AG04450 (cell line): ENCODE results near the gene SLC37A3. TPM values are rescaled to one million over a fixed set of nuclear protein-coding genes. Genes with fewer than 3 reads are reported as not detected.

Source experiments
- CTCF ChIA-PET: fragments of 300-600, 350-600 bp; formaldehyde crosslinking; extraction: SDS; loops from one replicate; lab custom pipeline; 2022; ENCODE audit warnings: antibody characterized with exemption, inconsistent platforms; lab: Charles Lee
- POLR2A ChIA-PET: fragments of 350-600 bp; formaldehyde crosslinking; extraction: SDS; loops from one replicate; lab custom pipeline; 2021; ENCODE audit warnings: antibody characterized with exemption, inconsistent platforms; lab: Yijun Ruan, JAX
- DNase-seq: peaks from one replicate; pipeline ENCODE4 v3.0.0-alpha.2; 2011; ENCODE audit warnings: low read depth, low spot score
- H3K27ac ChIP-seq: one replicate; pipeline ENCODE4 v1.5.1; 2012; ENCODE audit warnings: low read depth, low read length, control low read depth
- H3K27me3 ChIP-seq: one replicate; pipeline ENCODE4 v1.6.0; 2012; ENCODE audit warnings: low read length; ENCODE audit not compliant: control insufficient read depth, insufficient read depth
- H3K4me3 ChIP-seq: 2 replicates; pipeline ENCODE4 v1.5.1; 2011; ENCODE audit warnings: mild to moderate bottlenecking, low read depth, low read length, control low read depth
- H3K9me3 ChIP-seq: 2 replicates; pipeline ENCODE4 v1.5.1; 2012; ENCODE audit warnings: low read length; ENCODE audit not compliant: control insufficient read depth, insufficient read depth
- polyA plus RNA-seq: library from polyadenylated mRNA; depleted of rRNA; stranded (reverse); fragments of >200 nt; gene quantifications from 2 replicates; pipeline ENCODE4 v1.2.3, GENCODE V29; 2011
- TF ChIP-seq, protein P1 (sequence below): IDR thresholded peaks from 2 replicates; pipeline ENCODE4 v1.5.1; 2011; ENCODE audit warnings: low read depth, low read length, control low read depth, inconsistent platforms

Gene SLC37A3
- polyA plus RNA-seq, 1 experiment: 61.7 TPM

DNA sequence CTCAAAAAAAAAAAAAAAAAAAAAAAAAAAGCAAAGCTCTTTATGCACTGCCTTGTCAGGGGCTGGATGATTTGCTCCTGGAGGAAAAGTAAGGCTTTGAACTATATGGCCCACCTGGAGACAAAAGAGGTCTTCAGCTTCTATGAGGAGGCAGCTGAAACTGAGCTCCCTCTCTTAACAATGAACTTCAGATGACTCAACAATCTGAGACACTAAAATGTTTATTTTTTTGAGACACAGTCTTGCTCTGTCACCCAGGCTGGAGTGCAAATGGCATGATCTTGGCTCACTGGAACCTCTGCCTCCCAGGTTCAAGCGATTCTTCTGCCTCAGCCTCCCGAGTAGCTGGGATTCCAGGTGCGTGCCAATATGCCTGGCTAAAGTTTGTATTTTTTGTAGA, 42.3 kb upstream of the SLC37A3 start:
- POLR2A ChIA-PET: no interaction called here

DNA sequence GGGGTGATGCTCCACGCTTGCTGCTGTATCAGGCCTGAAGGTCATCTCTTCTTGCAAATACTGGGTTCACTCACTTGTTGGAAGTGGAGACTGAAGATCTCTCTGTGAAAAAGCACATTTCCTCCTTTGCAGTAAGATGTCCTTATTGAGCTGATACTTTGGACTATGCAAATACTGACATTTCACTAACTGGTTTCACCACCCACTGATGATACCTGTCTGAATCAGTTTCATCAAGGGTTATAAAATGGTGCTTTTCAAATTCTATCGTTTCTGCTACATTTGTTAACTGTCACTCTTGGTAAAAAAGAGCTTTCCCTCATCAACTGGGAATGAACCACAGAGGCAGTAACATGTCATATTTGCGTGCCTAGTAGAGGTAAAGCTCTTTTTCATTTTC, 41.0 kb upstream of the SLC37A3 start:
- no peaks in the 10 kb centered on the region for H3K9me3 ChIP-seq
- no peak overlapping the region for H3K4me3 ChIP-seq
- no peaks in the 10 kb centered on the region for H3K27me3 ChIP-seq
- ChIA-PET CTCF (interaction anchor here (0.5 to 1.5 kb wide), 2 partner anchors 21 to 214 kb away, joined by 4 to 6 read pairs; no protein-coding TSS in a partner anchor), POLR2A (interaction anchor here (0.6 kb wide), 1 partner anchor 146 kb away, joined by 3 read pairs; no protein-coding TSS in a partner anchor)
- TF ChIP-seq, protein P1, sequence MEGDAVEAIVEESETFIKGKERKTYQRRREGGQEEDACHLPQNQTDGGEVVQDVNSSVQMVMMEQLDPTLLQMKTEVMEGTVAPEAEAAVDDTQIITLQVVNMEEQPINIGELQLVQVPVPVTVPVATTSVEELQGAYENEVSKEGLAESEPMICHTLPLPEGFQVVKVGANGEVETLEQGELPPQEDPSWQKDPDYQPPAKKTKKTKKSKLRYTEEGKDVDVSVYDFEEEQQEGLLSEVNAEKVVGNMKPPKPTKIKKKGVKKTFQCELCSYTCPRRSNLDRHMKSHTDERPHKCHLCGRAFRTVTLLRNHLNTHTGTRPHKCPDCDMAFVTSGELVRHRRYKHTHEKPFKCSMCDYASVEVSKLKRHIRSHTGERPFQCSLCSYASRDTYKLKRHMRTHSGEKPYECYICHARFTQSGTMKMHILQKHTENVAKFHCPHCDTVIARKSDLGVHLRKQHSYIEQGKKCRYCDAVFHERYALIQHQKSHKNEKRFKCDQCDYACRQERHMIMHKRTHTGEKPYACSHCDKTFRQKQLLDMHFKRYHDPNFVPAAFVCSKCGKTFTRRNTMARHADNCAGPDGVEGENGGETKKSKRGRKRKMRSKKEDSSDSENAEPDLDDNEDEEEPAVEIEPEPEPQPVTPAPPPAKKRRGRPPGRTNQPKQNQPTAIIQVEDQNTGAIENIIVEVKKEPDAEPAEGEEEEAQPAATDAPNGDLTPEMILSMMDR: no peak
- no peak for DNase-seq
- H3K27ac ChIP-seq: no peak overlapping the region

More for the DNA sequence above, 42.3 kb upstream of the SLC37A3 start:
- H3K27me3 ChIP-seq: no peaks in the 10 kb centered on the region
- no peaks in the 10 kb centered on the region for H3K9me3 ChIP-seq
- TF ChIP-seq, protein P1: no peak
- CTCF ChIA-PET: interaction anchor here (0.6 to 1.5 kb wide), 3 partner anchors 97 to 402 kb away, joined by 3 to 4 read pairs (median 4); no protein-coding TSS in a partner anchor
- no peak overlapping the region for H3K27ac ChIP-seq
- DNase-seq: no peak
- no peak overlapping the region for H3K4me3 ChIP-seq

DNA sequence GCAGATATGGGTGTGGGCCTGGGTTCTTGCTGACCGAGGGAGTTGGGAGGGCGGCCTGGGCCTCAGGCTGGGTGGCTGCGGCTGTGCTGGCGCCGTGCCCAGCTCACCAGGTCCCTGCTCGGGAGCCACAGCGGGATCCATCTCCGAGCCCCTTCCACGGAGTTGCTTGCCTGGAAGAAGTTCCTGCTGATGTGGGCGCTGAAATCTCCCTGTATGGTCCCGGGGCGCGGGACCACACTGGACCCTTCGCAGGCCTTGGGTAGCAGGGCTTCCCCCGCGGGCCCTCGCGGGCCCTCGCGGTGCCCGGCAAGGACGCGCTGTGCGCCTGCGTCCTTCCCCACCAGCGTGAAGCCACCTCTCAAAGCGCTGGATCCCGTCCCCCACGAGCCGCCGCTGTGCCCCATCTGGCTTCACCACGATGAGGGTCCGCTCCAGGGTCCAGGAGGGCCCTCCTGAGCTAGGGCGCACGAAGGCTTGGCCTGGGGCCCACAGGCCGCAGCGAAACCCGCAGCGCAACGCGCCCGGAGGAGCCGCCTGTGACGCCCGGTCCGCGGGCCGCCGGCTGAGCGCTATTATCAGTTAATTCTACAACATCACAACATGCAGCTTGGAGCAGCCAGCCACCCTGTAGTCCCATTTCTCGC, 37.0 kb upstream of the SLC37A3 start:
- TF ChIP-seq, protein P1: no peak
- CTCF ChIA-PET: interaction anchor here (0.6 to 2.0 kb wide), 2 partner anchors 9 to 11 kb away, joined by 4 to 6 read pairs; no protein-coding TSS in a partner anchor
- DNase-seq: no peak
- H3K27me3 ChIP-seq: no peaks in the 10 kb centered on the region
- H3K4me3 ChIP-seq: peak overlapping the region; percentile 29; the same call in 1 of the 2 replicates
- POLR2A ChIA-PET: no interaction called here
- no peak overlapping the region for H3K27ac ChIP-seq
- no peaks in the 10 kb centered on the region for H3K9me3 ChIP-seq

DNA sequence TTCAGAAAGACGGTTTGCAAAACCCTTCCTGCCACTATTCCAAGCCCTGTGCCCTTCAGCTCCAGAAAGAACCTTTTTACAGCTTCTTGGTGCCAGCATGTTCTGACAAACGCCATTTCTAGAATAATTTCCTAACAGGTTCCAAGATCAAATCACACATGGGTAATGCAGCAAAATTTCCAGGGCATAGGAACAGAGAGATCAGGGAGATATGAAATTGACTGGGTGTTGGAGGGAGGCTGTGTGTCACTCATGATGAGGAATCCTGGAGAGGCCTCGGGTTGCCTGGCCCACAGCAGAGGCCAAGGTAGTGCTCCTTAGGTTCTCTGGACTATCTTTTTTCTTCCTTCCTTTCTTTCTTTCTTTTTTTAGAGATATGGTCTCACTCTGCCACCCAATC, 35.1 kb upstream of the SLC37A3 start:
- H3K27ac ChIP-seq: no peak overlapping the region
- H3K9me3 ChIP-seq: no peaks in the 10 kb centered on the region
- TF ChIP-seq, protein P1: no peak
- no peak overlapping the region for H3K4me3 ChIP-seq
- ChIA-PET CTCF (interaction anchor here (1.1 kb wide), 1 partner anchor 11 kb away, joined by 3 read pairs; no protein-coding TSS in a partner anchor), POLR2A (no interaction called here)
- DNase-seq: no peak
- H3K27me3 ChIP-seq: no peaks in the 10 kb centered on the region

DNA sequence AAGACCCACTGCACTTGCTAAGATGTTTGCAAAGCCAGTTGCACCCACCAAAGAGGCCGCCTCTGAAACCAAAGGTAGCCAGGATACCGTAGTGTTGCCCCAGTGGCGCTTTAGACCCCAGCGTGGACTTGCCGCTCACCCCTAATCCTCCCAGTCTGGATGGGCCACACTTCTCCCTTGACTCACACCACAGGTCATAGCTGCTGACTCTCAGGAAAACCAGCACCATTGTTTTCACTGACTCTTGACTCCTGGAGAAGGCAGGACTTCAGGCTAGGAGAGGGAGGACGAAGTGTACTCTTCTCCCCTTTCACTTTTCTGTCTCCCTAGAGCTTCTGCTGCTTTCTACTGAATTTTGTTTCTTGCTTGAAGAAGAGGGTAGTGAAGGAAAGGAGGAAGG, 27.8 kb upstream of the SLC37A3 start:
- ChIA-PET CTCF (no interaction called here), POLR2A (no interaction called here)
- H3K27ac ChIP-seq: no peak overlapping the region
- TF ChIP-seq, protein P1: no peak
- H3K9me3 ChIP-seq: no peaks in the 10 kb centered on the region
- no peak for DNase-seq
- H3K4me3 ChIP-seq: no peak overlapping the region
- H3K27me3 ChIP-seq: peaks cover 15% of the 10 kb centered on the region
